HG02870 (cell line): ENCODE data around the gene CCDC33.

Source experiments
- ATAC-seq: cut with Tn5 transposase; IDR thresholded peaks from one replicate; pipeline ENCODE4 v1.9.1; 2021; ENCODE audit warnings: mild to moderate bottlenecking, moderate library complexity; ENCODE audit not compliant: unreplicated experiment

CCDC33 gene

DNA sequence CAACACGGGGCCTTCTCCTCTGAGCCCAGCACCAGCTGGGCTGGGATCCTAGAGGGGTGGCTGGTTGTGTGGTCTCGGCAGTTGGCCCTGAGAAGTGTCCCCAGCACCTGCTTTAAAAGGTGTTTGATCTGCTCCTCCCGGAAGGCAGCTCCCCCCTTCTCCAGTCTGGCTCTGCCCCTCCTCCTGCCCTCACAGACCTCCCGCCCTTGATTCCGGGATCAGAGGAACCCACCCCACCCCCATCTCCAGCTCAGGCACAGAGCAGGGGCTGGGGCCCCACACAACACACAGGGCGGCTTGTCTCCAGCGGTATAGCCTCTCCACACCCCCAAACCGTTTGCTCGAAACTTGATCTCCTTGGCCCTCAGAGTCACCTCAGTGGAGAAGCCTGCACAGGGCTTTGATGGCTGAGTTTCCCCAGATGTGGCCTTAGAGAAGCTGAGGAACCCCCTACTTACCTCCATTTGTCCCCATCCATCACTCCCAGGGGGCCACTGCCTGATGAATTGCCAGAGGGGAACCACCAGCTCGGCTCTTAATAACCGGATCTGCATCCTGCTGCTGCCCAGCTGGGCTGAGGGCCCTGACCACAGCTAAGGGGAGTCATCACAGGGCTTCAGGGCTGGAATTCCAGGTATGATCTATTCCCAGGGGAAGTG, 27.1 kb upstream of the CCDC33 start:
- no peak for ATAC-seq

DNA sequence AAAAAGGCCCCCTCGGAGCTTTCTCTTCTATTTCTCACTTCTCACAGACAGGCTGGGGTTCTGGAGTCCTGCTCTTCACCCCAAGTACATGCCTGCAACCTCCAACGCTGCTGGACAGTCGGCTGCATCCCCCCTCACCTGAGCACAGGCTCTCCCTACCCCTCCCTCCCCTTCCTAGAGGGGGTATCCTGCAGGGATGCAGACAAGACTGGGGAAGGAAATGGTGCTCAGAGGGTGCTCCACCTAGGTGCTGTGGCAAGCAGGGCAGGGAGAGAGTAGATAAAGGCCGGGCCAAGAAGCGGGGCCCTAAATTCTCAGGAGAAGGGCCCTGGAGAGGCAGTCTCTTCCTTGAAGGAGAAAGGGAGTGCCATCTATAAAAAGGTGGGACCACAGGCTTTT, 26.6 kb upstream of the CCDC33 start:
- no peak for ATAC-seq

GRCh38 chr15:74209997-74210671, 26.0 kb upstream of the CCDC33 start:
- no peak for ATAC-seq

DNA sequence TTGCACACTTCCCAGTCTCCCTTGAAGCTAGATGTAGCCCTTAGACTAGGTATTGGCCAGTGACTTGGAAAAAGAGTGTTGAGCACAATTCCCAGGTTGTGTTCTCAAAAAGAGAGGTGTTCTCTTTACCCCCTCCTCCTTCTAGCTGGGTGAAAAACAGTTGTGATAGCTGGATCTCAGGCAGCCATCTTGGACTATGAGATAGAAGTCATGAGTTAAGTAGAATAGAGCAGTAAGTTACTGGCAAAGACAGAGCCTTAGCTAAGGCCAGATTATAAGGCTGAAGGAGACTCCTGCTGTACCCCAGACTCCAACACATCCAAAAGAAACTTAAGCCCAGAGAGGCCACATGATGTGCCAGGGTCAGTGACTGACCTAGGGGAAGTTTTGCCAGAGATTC, 25.4 kb upstream of the CCDC33 start:
- no peak for ATAC-seq

DNA sequence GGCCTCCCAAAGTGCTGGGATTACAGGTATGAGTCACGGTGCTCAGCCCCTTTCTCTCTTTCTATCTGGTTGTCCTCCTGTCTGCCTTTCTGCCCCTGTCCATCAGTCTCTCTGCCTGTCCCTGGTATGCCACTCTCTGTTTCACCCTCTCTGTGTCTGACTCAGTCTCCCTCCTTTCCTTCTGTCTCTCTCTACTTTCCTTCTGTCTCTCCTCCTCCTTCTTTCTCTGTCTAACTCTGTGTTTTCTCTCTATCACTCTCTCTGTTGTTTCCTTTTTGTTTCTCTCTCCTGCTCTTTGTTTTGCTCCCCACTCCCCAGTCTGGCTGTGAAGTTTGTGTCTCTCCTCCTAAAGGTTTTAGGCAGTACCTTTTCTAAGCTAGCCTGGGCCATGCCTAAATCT, 24.5 kb upstream of the CCDC33 start:
- no peak for ATAC-seq

DNA sequence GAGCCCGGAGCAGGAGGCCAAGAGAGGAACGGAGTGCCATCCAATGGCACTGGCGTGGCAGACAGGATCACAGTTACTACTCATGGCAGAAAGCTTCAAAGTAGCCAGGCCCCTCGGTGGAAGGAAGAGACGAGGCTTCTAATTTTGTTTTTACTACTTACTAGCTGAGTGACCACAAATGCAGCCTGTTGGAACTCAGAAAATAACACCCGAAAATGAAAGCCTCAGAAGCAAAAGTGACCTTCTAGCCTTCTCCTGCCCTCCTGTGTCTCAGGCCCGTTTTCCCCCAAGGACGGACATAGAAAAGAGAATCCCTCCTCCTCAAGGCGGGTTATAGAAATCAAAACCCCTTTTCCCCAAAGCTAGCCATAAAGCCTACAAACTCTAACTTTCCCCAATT, 23.6 kb upstream of the CCDC33 start:
- ATAC-seq = no peak

DNA sequence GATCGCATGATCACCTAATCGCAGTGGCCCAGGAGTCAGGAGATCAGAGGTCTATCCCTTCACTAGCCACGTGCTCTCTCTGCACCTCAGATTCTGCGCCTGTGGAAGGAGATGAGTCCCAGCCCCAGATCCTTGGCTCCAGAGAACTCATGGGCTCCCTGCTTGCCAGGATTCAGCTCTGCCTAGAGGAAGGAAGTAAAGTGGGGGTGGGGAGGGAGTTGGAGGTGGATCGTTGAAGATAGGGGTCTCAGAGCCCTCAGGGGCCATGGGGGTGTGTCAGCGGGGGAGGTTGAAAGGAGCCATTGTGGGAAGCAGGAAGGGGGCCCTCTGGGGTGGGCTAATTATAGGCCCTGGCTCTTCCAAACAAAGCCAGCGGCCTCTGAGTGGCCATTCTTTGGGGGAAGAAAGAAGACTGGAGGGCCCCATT, 22.3 kb upstream of the CCDC33 start:
- ATAC-seq = no peak

- ATAC-seq = no peak
Measured at GRCh38 chr15:74214324-74215021, 21.7 kb upstream of the CCDC33 start.

DNA sequence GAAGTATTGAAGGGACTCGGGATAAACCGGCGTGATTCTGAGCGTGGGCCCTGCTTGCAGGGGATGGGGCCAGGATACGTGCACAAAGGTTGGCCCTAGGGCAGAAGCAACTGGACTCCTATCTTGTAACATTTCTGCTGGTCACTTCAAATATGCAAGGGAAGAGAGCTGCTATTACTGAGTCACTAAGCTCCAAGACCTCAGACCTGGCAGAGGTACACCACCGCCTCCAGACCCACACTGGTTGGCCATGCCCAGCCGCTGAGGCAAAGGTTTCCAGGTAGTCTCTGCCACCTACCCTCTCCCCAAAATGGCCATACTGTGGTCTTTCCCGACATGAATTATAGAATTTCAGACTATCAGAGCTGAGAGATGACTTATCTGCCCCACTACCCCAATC, 20.2 kb upstream of the CCDC33 start:
- ATAC-seq = no peak

DNA sequence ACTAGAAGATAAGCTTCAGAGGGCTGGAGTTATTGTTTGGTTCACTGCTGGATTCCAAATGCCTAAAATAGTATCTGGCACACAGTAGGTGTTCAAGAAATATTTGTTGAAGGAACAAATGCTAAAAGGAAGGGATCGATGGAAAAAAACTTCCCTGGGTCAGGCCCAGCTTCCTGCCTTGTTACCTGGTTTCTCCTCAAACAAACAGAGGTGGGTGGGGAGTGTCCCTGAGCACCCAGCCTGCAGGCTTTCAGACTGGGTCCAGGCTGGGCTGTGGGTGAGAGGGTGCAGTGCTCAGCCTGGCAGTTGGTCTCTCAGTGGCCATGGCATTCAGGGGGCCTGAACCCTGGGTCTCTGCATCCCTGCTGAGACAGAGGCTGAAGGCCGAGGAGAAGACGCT, 19.2 kb upstream of the CCDC33 start:
- ATAC-seq = no peak

GRCh38 chr15:74217907-74218885, 17.9 kb upstream of the CCDC33 start:
- no peak for ATAC-seq

GRCh38 chr15:74220475-74221248, 15.5 kb upstream of the CCDC33 start:
- no peak for ATAC-seq

GRCh38 chr15:74221399-74222239, 14.5 kb upstream of the CCDC33 start:
- no peak for ATAC-seq

DNA sequence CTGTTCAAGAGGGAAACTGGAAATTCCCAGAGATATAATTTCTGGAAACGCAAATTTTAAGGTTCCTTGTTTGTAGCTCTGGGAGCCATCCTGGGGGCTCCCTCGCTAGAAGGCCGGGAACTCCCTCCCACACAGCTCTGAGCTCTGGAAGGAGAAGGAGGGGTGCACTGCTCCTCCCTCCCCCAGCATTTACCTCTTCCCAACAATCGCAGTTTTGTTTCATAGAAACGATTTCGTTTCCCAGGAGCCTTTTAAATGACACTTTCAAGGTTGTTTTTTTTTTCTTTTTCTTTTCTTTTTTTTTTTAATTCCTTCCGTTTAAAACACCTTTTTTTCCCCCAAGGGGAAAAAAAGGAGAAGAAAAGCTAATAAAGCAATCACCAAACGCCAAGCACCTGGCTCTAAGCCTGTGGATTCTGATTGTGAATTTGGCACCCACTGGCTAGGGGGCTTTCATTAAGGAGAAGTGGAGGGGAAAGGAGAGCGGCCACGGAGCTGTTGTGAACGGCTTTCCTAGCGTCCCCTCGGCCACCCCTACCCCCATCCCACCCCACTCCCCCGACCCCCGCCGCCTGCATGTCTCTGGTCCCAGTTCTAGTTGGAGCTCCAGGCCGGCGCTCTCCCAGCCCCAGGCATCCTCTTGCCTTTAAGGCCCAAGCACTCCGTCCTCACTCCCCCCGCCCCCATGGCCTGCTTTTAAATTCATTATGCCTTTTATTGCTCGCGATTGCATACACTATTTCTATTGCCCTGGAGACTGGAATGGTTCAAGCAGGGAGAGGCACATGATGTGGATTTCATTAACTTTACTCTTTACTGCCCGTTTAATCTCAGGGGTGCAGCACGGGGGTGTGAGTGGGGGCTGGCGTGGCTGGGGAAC, 13.6 kb upstream of the CCDC33 start:
- no peak for ATAC-seq

DNA sequence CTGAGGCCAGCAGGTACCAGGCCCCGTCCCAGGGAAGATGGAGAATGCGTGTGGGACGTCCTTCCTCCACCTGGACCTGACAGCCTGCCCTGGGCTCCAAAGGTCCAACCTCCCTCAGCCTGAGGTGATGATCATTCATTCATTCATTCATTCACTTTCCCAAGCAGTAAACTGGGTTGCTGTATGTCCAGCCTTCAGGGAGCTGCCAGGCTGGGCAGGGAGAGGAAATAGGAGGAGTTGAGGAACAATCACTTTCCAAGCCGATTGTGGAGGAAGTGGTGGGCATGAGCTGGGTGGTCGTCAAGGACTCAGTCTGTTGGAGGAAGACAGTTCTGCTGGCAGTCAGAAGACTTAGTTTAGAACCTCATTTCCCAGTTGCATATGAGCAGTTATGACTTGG, 10.2 kb upstream of the CCDC33 start:
- no peak for ATAC-seq

- no peak for ATAC-seq
Measured at GRCh38 chr15:74226761-74227540, 9.2 kb upstream of the CCDC33 start.

DNA sequence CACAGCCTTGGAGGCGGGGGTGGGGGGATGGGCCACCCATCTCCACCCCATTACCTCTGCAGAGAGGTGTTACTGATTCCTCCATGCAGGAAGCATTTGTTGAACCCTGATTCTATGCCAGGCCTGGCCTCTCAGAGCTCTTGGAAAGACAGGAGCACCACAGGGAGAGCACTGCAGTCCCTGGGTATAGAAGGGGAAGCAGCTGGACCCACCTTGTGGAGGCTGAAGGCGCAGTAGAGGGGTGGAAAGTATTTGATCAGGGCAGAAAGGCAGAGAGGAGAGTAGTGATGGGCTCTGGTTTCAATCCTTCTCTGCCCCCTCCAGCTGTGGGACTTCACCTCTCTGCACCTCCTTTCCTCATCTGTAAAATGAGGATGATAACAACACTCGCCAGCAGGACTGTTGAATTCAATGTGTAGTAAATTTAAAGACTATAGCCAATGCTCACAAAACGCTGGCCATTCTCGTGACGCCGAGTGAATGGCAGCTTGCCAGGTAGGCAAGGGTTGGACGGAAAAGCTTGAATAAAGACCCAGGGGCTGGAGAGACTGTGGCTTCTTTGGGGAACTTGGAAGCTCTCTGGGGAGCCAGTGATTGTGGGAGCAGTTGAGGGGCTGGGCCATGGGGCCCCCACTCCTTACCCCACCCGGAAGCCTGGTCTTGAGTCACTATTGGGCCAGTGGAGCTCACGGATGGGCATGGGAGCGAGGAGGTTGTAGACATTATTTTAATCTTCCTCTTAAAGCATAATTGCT, 8.0 kb upstream of the CCDC33 start:
- no peak for ATAC-seq
